KMS-11 (cell line): ENCODE measurements around the gene DPP7.

Source experiments
- H2AFZ ChIP-seq: fragments of 200-600 bp; sonication (generic); 2 replicates; pipeline ENCODE4 v1.6.1; 2016; ENCODE audit warnings: antibody characterized with exemption, mixed run types, low read depth
- H3K27ac ChIP-seq: fragments of 200-600 bp; sonication (generic); 2 replicates; pipeline ENCODE4 v1.6.1; 2016; ENCODE audit warnings: mild to moderate bottlenecking, mixed run types
- H3K27me3 ChIP-seq: fragments of 200-600 bp; sonication (generic); 2 replicates; pipeline ENCODE4 v1.6.1; 2017; ENCODE audit warnings: mild to moderate bottlenecking, low read depth, mixed run types, moderate library complexity; ENCODE audit not compliant: insufficient read depth
- H3K36me3 ChIP-seq: fragments of 200-600 bp; sonication (generic); 2 replicates; pipeline ENCODE4 v1.6.1; 2017; ENCODE audit warnings: mild to moderate bottlenecking, mixed run types; ENCODE audit not compliant: insufficient read depth
- H3K4me1 ChIP-seq: fragments of 200-600 bp; sonication (generic); 2 replicates; pipeline ENCODE4 v1.6.1; 2016; ENCODE audit warnings: mild to moderate bottlenecking, low read depth, mixed run types; ENCODE audit not compliant: poor library complexity, severe bottlenecking
- H3K4me2 ChIP-seq: fragments of 200-600 bp; sonication (generic); 2 replicates; pipeline ENCODE4 v1.7.0; 2016; ENCODE audit warnings: mild to moderate bottlenecking, mixed run types
- H3K4me3 ChIP-seq: fragments of 200-600 bp; sonication (generic); IDR thresholded peaks from 2 replicates; pipeline ENCODE4 v1.6.1; 2017; ENCODE audit warnings: low read depth, low read length, mixed read lengths; ENCODE audit not compliant: insufficient read depth
- H3K79me2 ChIP-seq: fragments of 200-600 bp; sonication (generic); 2 replicates; pipeline ENCODE4 v1.6.1; 2016; ENCODE audit warnings: low read depth, mixed run types; ENCODE audit not compliant: insufficient read depth
- H3K9ac ChIP-seq: fragments of 200-600 bp; sonication (generic); 2 replicates; pipeline ENCODE4 v1.6.1; 2016; ENCODE audit warnings: mild to moderate bottlenecking, mixed run types
- H4K20me1 ChIP-seq: fragments of 200-600 bp; sonication (generic); 2 replicates; pipeline ENCODE4 v1.6.1; 2016; ENCODE audit warnings: mild to moderate bottlenecking, mixed run types; ENCODE audit not compliant: insufficient read depth
- TF ChIP-seq, protein P1 (sequence below): fragments of 200-600 bp; sonication (generic); conservative IDR thresholded peaks from 2 replicates; pipeline ENCODE4 v1.6.1; 2017; ENCODE audit warnings: low read depth, mild to moderate bottlenecking, antibody characterized with exemption, low read length, moderate library complexity, mixed read lengths

Gene DPP7

DNA sequence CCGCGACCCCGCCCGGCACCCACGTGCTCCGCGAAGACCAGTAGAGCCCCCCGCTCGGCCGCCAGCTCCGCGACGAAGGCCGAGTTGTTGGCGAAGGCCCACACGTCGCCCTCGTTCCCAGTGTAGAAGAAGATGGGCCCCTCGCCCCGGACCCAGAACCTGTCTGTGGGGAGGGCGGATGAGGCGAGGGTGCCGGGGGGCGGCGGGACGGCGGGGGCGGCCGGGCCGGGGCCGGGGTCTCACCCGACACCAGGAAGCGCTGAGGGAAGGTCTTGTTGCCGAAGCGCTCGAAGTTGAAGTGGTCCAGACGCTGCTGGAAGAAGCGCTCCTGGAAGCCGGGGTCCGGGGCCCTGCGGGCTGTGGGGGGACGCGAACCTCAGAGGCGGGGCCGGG is 317 bp downstream of the DPP7 start:
- H3K27ac ChIP-seq: no peak overlapping the region

DNA sequence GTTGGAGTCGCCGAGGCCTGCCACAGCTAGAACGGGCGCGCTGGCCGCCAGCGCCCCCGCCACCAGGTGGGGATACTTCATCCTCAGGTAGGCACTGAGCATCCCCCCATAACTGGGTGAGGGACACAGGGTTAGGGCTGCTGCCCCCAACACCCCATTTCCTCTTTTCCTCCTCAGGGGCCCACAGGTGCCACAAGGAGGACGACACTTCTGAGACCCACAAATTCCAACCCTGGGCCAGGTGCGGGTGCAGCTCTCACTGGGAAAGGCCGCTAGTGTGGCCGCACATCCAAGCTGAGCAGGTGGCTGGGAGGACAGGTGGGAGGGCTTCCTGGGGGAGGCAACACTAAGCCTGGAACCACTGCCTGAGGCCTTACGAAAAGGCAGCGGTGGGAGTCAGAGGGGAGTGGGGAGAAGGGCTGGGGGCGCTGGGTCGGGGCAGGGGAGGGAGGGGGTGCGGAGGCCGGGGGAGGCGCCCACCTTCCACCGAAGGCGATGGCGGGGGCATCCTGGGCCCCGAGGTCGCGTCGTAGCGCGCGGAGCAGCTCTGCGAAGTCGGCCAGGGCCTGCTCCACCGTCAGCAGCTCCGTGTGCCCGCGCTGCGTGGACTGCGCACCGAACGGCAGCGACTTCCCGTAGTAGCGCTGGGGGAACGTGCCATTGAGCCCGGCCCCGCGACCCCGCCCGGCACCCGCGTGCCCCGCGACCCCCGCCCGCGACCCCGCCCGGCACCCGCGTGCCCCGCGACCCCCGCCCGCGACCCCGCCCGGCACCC is 961 bp downstream of the DPP7 start:
- TF ChIP-seq, protein P1, sequence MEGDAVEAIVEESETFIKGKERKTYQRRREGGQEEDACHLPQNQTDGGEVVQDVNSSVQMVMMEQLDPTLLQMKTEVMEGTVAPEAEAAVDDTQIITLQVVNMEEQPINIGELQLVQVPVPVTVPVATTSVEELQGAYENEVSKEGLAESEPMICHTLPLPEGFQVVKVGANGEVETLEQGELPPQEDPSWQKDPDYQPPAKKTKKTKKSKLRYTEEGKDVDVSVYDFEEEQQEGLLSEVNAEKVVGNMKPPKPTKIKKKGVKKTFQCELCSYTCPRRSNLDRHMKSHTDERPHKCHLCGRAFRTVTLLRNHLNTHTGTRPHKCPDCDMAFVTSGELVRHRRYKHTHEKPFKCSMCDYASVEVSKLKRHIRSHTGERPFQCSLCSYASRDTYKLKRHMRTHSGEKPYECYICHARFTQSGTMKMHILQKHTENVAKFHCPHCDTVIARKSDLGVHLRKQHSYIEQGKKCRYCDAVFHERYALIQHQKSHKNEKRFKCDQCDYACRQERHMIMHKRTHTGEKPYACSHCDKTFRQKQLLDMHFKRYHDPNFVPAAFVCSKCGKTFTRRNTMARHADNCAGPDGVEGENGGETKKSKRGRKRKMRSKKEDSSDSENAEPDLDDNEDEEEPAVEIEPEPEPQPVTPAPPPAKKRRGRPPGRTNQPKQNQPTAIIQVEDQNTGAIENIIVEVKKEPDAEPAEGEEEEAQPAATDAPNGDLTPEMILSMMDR: no peak
- Histone ChIP-seq H3K4me3 (no peak overlapping the region), H3K4me2 (no peak overlapping the region), H2AFZ (no peak overlapping the region), H3K4me1 (no peaks in the 10 kb centered on the region), H4K20me1 (no peaks in the 10 kb centered on the region), H3K79me2 (no peaks in the 10 kb centered on the region), H3K9ac (no peak overlapping the region), H3K27me3 (peaks cover 33% of the 10 kb centered on the region; the same call in 1 of the 2 replicates), H3K27ac (no peak overlapping the region), H3K36me3 (no peaks in the 10 kb centered on the region)

More for the DNA sequence above, 317 bp downstream of the DPP7 start:
- no peaks in the 10 kb centered on the region for H3K36me3 ChIP-seq
- H3K79me2 ChIP-seq: no peaks in the 10 kb centered on the region
- H3K27me3 ChIP-seq: peaks cover 36% of the 10 kb centered on the region; the same call in 1 of the 2 replicates
- no peak overlapping the region for H3K9ac ChIP-seq
- H2AFZ ChIP-seq: peak overlapping the region; percentile 47
- TF ChIP-seq, protein P1: no peak
- H3K4me1 ChIP-seq: peaks cover 4% of the 10 kb centered on the region
- H3K4me2 ChIP-seq: no peak overlapping the region; the same call in 1 of the 2 replicates
- H4K20me1 ChIP-seq: no peaks in the 10 kb centered on the region
- no peak overlapping the region for H3K4me3 ChIP-seq

DNA sequence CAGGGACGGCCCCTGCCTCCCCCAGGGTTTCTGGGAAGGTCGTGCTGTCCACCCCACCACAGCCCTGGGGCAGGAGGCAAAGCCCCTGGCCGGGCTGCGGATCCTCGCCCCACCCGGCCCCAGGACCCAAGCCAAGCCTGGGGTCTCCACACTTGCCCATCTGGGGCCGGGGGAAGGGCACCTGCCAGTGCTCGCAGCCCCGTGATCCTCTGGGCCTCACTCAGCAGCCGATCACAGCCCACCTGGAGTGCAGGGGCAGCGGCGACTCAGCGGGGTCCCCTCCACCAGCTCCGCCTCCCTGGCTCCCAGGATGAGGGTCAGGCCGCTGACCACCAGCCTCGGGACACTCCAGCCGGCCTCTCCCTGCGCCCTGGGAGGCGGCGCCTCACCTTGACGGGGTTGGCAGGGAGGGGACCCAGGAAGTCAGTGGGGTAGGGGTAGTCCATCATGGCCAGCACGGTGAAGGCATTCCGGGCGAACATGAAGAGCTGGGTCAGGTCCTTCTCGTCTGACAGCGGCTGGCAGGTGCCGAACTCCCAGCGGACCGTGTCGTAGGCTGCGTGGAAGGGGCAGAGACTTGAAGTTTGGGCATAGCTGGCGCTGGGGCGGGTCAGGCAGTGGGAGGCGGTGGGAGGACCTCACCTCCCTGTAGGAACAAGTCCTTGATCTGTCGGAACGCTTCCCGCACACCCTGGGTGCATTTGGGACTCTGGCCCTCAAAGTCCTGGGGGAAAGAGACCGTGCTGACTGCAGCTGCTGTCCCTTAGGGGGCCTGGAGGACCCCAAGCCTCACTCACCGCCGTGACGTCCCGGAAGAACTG is 1.8 kb downstream of the DPP7 start:
- H3K36me3 ChIP-seq: no peaks in the 10 kb centered on the region
- H3K27me3 ChIP-seq: peaks cover 27% of the 10 kb centered on the region; the same call in 1 of the 2 replicates
- no peaks in the 10 kb centered on the region for H3K4me1 ChIP-seq
- H3K4me3 ChIP-seq: no peak overlapping the region
- H3K27ac ChIP-seq: no peak overlapping the region
- H4K20me1 ChIP-seq: no peaks in the 10 kb centered on the region
- no peak overlapping the region for H3K9ac ChIP-seq
- H2AFZ ChIP-seq: no peak overlapping the region
- H3K79me2 ChIP-seq: no peaks in the 10 kb centered on the region
- TF ChIP-seq, protein P1: no peak
- no peak overlapping the region for H3K4me2 ChIP-seq

DNA sequence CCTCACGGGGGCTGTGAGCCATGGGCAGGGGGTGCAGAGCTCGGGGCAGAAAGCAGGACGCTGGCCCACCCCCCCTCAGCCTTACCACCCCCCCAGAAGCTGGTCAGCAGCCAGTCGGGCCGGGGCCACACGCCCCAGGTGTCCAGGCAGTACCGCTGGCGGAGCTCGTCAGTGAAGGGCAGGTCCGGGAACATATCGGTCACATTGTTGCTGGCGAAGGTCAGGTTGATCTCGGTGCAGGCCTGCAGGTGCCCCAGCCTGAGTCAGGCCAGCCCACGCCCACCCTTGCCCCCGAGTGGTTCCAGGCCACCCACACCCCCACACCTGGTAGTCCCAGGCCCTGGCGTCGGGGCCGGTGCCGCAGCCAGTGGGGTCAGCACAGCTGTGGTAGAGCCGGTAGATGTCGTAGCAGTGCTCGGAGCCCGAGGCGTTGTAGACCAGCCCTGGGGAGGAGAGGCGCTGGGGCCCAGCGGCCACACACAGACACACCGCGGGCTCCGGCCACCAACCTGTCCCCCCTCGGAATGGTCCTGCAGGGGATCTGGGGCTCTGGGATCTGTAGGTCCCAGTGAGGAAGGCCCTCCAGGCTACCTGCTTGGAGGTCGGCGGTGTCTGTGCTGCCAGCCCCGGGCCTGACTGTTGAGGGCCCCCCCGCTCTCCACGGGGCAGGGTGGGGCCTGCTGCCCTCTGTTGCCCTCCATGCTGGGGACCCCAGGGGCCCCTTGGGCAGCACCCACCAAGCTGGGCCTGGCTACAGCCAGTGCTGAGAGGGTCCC is 2.6 kb downstream of the DPP7 start:
- H3K4me1 ChIP-seq: no peaks in the 10 kb centered on the region
- H3K36me3 ChIP-seq: no peaks in the 10 kb centered on the region
- no peaks in the 10 kb centered on the region for H3K79me2 ChIP-seq
- no peaks in the 10 kb centered on the region for H4K20me1 ChIP-seq
- H3K27ac ChIP-seq: no peak overlapping the region
- H3K4me3 ChIP-seq: no peak overlapping the region
- no peak overlapping the region for H3K9ac ChIP-seq
- no peak overlapping the region for H2AFZ ChIP-seq
- H3K27me3 ChIP-seq: peaks cover 19% of the 10 kb centered on the region; the same call in 1 of the 2 replicates
- TF ChIP-seq, protein P1: no peak
- H3K4me2 ChIP-seq: no peak overlapping the region
